Neural progenitor cell (in vitro differentiated cells): ENCODE measurements around the gene CLDND1.

ENCODE experiments used
- EZH2 ChIP-seq: fragments of 200-600 bp; sonication (generic); IDR thresholded peaks from 2 replicates; pipeline ENCODE4 v1.6.1; 2017; ENCODE audit warnings: antibody characterized with exemption, mild to moderate bottlenecking, moderate library complexity
- EZH2phosphoT487 ChIP-seq: fragments of 200-600 bp; sonication (generic); IDR thresholded peaks from 2 replicates; pipeline ENCODE4 v1.6.1; 2017; ENCODE audit warnings: antibody characterized with exemption
- TF ChIP-seq, protein P1 (sequence below): fragments of 200-600 bp; sonication (generic); IDR thresholded peaks from 2 replicates; pipeline ENCODE4 v1.5.1; 2017; ENCODE audit warnings: antibody characterized with exemption, mild to moderate bottlenecking

DNA sequence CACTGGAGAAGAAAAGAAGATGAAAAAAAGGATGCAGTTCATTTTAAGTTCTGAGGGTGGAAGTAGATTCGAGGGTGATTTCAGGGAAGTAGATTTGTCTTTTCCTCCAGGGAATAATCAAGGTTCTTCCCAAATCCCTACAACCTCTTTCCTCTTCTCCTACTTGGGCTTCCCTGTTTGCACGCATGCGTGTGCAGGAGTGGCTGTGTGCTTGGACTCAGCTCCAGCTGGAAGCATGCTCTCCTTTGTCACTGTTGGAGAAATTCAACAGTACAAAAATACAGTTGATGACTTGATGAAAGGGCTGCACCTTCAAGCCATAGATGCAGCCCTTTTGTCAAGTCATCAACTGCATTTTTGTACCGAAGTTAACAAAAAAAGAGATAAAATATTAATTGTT, 21.4 kb downstream of the CLDND1 start:
- TF ChIP-seq, protein P1, sequence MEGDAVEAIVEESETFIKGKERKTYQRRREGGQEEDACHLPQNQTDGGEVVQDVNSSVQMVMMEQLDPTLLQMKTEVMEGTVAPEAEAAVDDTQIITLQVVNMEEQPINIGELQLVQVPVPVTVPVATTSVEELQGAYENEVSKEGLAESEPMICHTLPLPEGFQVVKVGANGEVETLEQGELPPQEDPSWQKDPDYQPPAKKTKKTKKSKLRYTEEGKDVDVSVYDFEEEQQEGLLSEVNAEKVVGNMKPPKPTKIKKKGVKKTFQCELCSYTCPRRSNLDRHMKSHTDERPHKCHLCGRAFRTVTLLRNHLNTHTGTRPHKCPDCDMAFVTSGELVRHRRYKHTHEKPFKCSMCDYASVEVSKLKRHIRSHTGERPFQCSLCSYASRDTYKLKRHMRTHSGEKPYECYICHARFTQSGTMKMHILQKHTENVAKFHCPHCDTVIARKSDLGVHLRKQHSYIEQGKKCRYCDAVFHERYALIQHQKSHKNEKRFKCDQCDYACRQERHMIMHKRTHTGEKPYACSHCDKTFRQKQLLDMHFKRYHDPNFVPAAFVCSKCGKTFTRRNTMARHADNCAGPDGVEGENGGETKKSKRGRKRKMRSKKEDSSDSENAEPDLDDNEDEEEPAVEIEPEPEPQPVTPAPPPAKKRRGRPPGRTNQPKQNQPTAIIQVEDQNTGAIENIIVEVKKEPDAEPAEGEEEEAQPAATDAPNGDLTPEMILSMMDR, result no peak
- TF ChIP-seq EZH2 (no peak), EZH2phosphoT487 (no peak)
